ENCODE data around the gene FNDC3B.

Gene FNDC3B

GRCh38 chr3:172192830-172193415 is 153.5 kb downstream of the FNDC3B start:
- H3K4me3 ChIP-seq (ENCODE audit: low read depth, low read length) = no peak overlapping the region
- no peak for DNase-seq (ENCODE audit: low read depth)
- TF ChIP-seq CTCF (IDR thresholded peaks at IDR 0.05; ENCODE audit: low read depth, low read length) (no peak), MAX (IDR thresholded peaks at IDR 0.05; ENCODE audit: low read depth, low read length) (no peak), POLR2A (IDR thresholded peaks at IDR 0.05; ENCODE audit: extremely low read depth, insufficient read length) (no peak), MYC (IDR thresholded peaks at IDR 0.05; ENCODE audit: low read depth, low read length) (no peak)

- H3K4me3 ChIP-seq (ENCODE audit: low read depth, low read length) = no peak overlapping the region
- no peak for DNase-seq (ENCODE audit: low read depth)
- no peak for TF ChIP-seq CTCF (IDR thresholded peaks at IDR 0.05; ENCODE audit: low read depth, low read length)
Observed at GRCh38 chr3:172193436-172193835, 154.1 kb downstream of the FNDC3B start.

- TF ChIP-seq POLR2A (IDR thresholded peaks at IDR 0.05; ENCODE audit: extremely low read depth, insufficient read length) = no peak
- no peak for TF ChIP-seq MAX (IDR thresholded peaks at IDR 0.05; ENCODE audit: low read depth, low read length)
- TF ChIP-seq CTCF (IDR thresholded peaks at IDR 0.05; ENCODE audit: low read depth, low read length) = no peak
- TF ChIP-seq MYC (IDR thresholded peaks at IDR 0.05; ENCODE audit: low read depth, low read length) = no peak
- no peak for DNase-seq (ENCODE audit: low read depth)
Observed at GRCh38 chr3:172194702-172195406, 155.5 kb downstream of the FNDC3B start.

GRCh38 chr3:172195407-172195754 is 156.0 kb downstream of the FNDC3B start:
- no peak overlapping the region for H3K4me3 ChIP-seq (ENCODE audit: low read depth, low read length)
- TF ChIP-seq MAX (IDR thresholded peaks at IDR 0.05; ENCODE audit: low read depth, low read length) (no peak), CTCF (IDR thresholded peaks at IDR 0.05; ENCODE audit: low read depth, low read length) (no peak), POLR2A (IDR thresholded peaks at IDR 0.05; ENCODE audit: extremely low read depth, insufficient read length) (no peak), MYC (IDR thresholded peaks at IDR 0.05; ENCODE audit: low read depth, low read length) (no peak)
- no peak for DNase-seq (ENCODE audit: low read depth)

More at GRCh38 chr3:172194702-172195406, 155.5 kb downstream of the FNDC3B start:
- no peak overlapping the region for H3K4me3 ChIP-seq (ENCODE audit: low read depth, low read length)

GRCh38 chr3:172197344-172197743 is 158.0 kb downstream of the FNDC3B start:
- DNase-seq (ENCODE audit: low read depth) = no peak
- H3K4me3 ChIP-seq (ENCODE audit: low read depth, low read length) = no peak overlapping the region
- no peak for TF ChIP-seq CTCF (IDR thresholded peaks at IDR 0.05; ENCODE audit: low read depth, low read length)
- no peak for TF ChIP-seq POLR2A (IDR thresholded peaks at IDR 0.05; ENCODE audit: extremely low read depth, insufficient read length)
- no peak for TF ChIP-seq MYC (IDR thresholded peaks at IDR 0.05; ENCODE audit: low read depth, low read length)
- no peak for TF ChIP-seq MAX (IDR thresholded peaks at IDR 0.05; ENCODE audit: low read depth, low read length)
